Measurements from ENCODE around the gene HERC3.
A peak's percentile ranks its signal among the peaks of the same experiment; 100 is the strongest.

HERC3 gene

GRCh38 chr4:88591787-88592599 lies at the start of gene HERC3:
Gene HERC3 (plus strand): TSS chr4:88592480. CDS start chr4:88605824, 13,344 bp downstream.
- peak; percentile 60 for DNase-seq (ENCODE audit: extremely low read depth, low read depth)
- TF ChIP-seq, protein P1, sequence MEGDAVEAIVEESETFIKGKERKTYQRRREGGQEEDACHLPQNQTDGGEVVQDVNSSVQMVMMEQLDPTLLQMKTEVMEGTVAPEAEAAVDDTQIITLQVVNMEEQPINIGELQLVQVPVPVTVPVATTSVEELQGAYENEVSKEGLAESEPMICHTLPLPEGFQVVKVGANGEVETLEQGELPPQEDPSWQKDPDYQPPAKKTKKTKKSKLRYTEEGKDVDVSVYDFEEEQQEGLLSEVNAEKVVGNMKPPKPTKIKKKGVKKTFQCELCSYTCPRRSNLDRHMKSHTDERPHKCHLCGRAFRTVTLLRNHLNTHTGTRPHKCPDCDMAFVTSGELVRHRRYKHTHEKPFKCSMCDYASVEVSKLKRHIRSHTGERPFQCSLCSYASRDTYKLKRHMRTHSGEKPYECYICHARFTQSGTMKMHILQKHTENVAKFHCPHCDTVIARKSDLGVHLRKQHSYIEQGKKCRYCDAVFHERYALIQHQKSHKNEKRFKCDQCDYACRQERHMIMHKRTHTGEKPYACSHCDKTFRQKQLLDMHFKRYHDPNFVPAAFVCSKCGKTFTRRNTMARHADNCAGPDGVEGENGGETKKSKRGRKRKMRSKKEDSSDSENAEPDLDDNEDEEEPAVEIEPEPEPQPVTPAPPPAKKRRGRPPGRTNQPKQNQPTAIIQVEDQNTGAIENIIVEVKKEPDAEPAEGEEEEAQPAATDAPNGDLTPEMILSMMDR (IDR thresholded peaks at IDR 0.05; ENCODE audit: low read depth, low read length), result no peak

DNA sequence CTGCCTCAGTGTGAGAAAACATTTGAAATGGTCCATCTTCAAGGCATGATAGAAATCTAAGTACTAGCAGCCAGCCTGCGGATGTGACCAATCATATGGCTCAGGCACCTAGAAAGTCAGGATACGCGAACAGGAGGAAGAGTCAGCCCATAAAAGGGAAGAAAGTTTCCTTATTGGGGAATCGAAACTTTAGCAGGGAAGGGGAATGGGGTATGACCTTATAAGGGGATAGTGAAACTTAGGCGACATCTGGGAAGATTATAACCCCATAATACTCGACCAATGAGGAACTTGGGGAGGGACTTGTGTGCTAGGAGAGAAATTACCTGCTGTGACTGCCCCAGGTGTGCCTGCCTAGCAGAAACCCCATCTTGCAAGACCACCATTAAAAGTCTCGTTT lies 42.5 kb upstream of the HERC3 start:
- TF ChIP-seq, protein P1 (IDR thresholded peaks at IDR 0.05; ENCODE audit: low read depth, low read length), result no peak
- no peak for DNase-seq (ENCODE audit: extremely low read depth, low read depth)

DNA sequence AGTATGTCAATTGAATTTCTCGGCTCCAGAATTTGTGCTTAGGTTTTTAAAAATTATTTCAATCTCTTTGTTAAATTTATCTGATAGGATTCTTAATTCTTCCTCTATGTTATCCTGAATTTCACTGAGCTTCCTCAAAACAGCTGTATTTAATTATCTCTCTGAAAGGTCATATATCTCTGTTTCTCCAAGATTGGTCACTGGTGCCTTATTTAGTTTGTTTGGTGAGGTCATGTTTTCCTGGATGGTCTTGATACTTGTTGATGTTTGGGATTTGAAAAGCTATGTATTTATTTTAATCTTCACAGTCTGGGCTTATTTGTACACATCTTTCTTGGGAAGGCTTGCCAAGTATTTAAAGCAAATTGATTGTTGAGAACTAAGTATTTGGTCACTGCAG lies 24.7 kb upstream of the HERC3 start:
- DNase-seq (ENCODE audit: extremely low read depth, low read depth), result no peak
- TF ChIP-seq, protein P1 (IDR thresholded peaks at IDR 0.05; ENCODE audit: low read depth, low read length), result no peak

DNA sequence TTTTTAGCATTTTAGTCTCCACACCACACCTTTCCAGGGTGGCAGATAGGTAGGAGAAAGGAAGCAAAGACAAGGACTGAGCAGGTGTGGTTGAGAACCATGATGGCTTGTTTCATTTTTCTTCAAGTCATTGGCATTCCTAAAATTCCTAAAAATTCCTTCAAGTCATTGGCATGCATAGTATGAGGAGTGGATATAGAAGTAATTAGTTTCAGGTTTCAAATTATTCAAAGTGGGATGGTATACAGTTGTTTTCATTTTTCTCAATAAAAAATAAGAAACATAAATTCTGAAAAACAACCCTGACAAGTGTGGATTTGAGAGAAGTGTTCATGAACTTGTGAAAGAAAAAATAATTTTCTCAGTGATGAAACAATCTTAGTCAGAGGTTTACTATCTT lies 22.3 kb upstream of the HERC3 start:
- TF ChIP-seq, protein P1 (IDR thresholded peaks at IDR 0.05; ENCODE audit: low read depth, low read length), result no peak
- DNase-seq (ENCODE audit: extremely low read depth, low read depth), result no peak

GRCh38 chr4:88573276-88573980 lies 18.9 kb upstream of the HERC3 start:
- no peak for DNase-seq (ENCODE audit: extremely low read depth, low read depth)
- TF ChIP-seq, protein P1 (IDR thresholded peaks at IDR 0.05; ENCODE audit: low read depth, low read length), result no peak

DNA sequence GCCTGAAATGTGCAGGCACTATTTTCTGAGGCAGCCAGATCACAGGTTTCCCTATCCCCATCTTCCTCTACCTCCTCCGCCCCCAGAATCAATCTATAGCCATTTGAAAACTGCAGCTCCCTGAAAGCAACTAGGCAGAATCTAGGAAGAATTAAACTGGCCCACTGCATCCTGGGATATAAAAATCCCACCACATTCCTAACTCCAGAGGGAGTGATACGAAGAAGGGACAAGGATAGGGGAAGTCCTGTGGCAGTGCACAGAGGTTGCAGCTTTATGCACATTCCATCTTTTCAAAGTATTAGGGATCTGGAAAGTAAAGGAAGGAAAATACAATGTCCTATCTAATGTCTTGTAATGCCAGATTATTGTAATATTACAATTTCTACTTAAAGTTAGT lies 18.3 kb upstream of the HERC3 start:
- no peak for DNase-seq (ENCODE audit: extremely low read depth, low read depth)

More for the DNA sequence above, 18.3 kb upstream of the HERC3 start:
- TF ChIP-seq, protein P1 (IDR thresholded peaks at IDR 0.05; ENCODE audit: low read depth, low read length), result peak; percentile 23
